Loucy (cell line): ENCODE results near the gene LEKR1.

Source experiments
- EZH2phosphoT487 ChIP-seq: fragments of 200-600 bp; IDR thresholded peaks from 2 replicates; pipeline ENCODE4 v1.6.1; 2018; ENCODE audit warnings: antibody characterized with exemption, mild to moderate bottlenecking, moderate library complexity, borderline replicate concordance
- TF ChIP-seq, protein P1 (sequence below): fragments of 200-600 bp; sonication (generic); conservative IDR thresholded peaks from 2 replicates; pipeline ENCODE4 v1.5.1; 2014; ENCODE audit warnings: mild to moderate bottlenecking, antibody characterized with exemption, low read length

DNA sequence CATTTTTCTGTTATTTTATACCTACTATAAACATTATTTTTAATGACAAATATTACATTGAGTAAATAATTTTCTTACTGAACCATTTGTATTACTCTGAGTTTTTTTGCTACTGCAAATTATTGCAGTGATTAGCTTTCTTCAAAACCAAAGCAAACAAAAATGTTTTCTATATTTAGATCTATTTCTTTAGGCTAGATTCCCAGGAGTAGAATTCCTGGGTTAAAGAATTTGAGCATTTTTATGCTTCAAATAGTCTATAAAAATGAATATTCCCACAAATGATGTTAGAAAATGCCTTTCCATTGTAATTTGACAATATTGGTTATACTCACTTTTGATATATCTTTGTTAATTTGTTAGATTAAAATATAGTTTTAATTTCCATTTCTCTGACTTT, 76.8 kb downstream of the LEKR1 start:
- no peak for TF ChIP-seq EZH2phosphoT487
- TF ChIP-seq, protein P1, sequence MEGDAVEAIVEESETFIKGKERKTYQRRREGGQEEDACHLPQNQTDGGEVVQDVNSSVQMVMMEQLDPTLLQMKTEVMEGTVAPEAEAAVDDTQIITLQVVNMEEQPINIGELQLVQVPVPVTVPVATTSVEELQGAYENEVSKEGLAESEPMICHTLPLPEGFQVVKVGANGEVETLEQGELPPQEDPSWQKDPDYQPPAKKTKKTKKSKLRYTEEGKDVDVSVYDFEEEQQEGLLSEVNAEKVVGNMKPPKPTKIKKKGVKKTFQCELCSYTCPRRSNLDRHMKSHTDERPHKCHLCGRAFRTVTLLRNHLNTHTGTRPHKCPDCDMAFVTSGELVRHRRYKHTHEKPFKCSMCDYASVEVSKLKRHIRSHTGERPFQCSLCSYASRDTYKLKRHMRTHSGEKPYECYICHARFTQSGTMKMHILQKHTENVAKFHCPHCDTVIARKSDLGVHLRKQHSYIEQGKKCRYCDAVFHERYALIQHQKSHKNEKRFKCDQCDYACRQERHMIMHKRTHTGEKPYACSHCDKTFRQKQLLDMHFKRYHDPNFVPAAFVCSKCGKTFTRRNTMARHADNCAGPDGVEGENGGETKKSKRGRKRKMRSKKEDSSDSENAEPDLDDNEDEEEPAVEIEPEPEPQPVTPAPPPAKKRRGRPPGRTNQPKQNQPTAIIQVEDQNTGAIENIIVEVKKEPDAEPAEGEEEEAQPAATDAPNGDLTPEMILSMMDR: no peak
